ENCODE results near the gene ARFGAP2. TPM values are rescaled to one million over a fixed set of nuclear protein-coding genes. Genes with fewer than 3 reads are reported as not detected.

ARFGAP2 gene
- total RNA-seq, 1 donor from 2014 or later = 95.0 TPM

DNA sequence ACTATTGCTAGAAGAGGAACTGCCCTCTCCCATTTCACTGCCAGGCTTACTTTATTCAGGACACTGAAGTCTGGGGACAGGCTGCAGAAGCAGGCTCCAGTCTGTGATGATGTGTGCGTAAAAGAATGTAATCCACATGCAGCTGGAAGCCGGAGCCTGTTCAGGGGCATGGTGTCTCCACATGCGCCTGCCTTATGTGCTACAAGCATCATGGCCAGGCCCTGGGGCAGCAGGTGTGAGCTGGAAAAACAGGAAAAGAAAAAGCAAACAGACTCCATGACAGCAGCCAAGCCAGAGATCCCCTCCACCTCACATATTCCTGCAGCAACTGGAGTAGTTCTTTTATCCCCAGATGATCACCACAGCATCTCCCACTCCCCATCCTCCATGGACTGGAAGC is 33.4 kb downstream of the ARFGAP2 start:
- Mint-ChIP-seq H3K27me3 (ENCODE audit: insufficient read depth, low read depth) (peaks cover 4% of the 10 kb centered on the region), H3K27ac (no peak overlapping the region)

DNA sequence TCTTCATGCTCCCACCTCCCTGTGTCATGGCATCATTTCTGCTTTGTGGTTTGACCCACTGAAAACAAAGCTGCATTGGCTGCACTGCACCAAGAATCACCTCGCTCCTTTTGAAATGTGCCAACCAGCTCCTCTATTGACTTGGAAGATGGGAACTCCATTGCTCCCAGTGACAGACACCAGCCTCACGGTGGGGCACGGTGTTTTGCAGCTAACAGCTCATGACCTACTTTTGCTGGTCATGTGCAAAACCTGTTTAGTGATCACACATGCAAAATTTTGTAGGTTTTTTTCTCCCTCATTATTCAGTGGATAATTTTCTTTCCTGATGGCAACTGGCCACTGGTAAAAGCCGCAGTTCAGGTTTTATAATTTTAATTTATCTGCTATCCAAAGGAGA is 36.8 kb downstream of the ARFGAP2 start:
- DNase-seq (ENCODE audit: low spot score) = no peak
- no peaks in the 10 kb centered on the region for H3K9me3 ChIP-seq (ENCODE audit: low read depth)
- no peak overlapping the region for H2AFZ ChIP-seq (replicated peaks)
- H3K9ac ChIP-seq = no peak overlapping the region
- Mint-ChIP-seq H3K4me1 (peaks cover 20% of the 10 kb centered on the region), H3K36me3 (peaks cover 20% of the 10 kb centered on the region), H3K27me3 (ENCODE audit: insufficient read depth, low read depth) (peaks cover 5% of the 10 kb centered on the region), H3K4me3 (no peak overlapping the region), H3K9me3 (no peaks in the 10 kb centered on the region), H3K27ac (no peak overlapping the region)
- no peaks in the 10 kb centered on the region for H3K27me3 ChIP-seq
- no peaks in the 10 kb centered on the region for H3K36me3 ChIP-seq
- H4K20me1 ChIP-seq (ENCODE audit: low read depth) = no peaks in the 10 kb centered on the region
- no peak overlapping the region for H3K4me2 ChIP-seq
- no peaks in the 10 kb centered on the region for H3K4me1 ChIP-seq
- H3K27ac ChIP-seq = no peak overlapping the region
- no peaks in the 10 kb centered on the region for H3F3A ChIP-seq (ENCODE audit: low read depth)
- H3K4me3 ChIP-seq = no peak overlapping the region
- no peak for TF ChIP-seq EZH2 (IDR thresholded peaks at IDR 0.05)
- no peak for TF ChIP-seq EZH2phosphoT487 (IDR thresholded peaks at IDR 0.05)
- TF ChIP-seq, protein P1, sequence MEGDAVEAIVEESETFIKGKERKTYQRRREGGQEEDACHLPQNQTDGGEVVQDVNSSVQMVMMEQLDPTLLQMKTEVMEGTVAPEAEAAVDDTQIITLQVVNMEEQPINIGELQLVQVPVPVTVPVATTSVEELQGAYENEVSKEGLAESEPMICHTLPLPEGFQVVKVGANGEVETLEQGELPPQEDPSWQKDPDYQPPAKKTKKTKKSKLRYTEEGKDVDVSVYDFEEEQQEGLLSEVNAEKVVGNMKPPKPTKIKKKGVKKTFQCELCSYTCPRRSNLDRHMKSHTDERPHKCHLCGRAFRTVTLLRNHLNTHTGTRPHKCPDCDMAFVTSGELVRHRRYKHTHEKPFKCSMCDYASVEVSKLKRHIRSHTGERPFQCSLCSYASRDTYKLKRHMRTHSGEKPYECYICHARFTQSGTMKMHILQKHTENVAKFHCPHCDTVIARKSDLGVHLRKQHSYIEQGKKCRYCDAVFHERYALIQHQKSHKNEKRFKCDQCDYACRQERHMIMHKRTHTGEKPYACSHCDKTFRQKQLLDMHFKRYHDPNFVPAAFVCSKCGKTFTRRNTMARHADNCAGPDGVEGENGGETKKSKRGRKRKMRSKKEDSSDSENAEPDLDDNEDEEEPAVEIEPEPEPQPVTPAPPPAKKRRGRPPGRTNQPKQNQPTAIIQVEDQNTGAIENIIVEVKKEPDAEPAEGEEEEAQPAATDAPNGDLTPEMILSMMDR (IDR thresholded peaks at IDR 0.05) = no peak
- no peaks in the 10 kb centered on the region for H3K79me2 ChIP-seq (ENCODE audit: low read depth)

More for the DNA sequence above, 33.4 kb downstream of the ARFGAP2 start:
- H3K4me1 Mint-ChIP-seq = peaks cover 16% of the 10 kb centered on the region
- Histone ChIP-seq H3K4me2 (no peak overlapping the region), H3K27ac (no peak overlapping the region), H3K9ac (no peak overlapping the region), H3K27me3 (no peaks in the 10 kb centered on the region), H3K36me3 (no peaks in the 10 kb centered on the region), H3F3A (ENCODE audit: low read depth) (no peaks in the 10 kb centered on the region), H4K20me1 (ENCODE audit: low read depth) (no peaks in the 10 kb centered on the region), H3K9me3 (ENCODE audit: low read depth) (no peaks in the 10 kb centered on the region), H2AFZ (replicated peaks) (no peak overlapping the region), H3K4me1 (no peaks in the 10 kb centered on the region), H3K4me3 (no peak overlapping the region), H3K79me2 (ENCODE audit: low read depth) (no peaks in the 10 kb centered on the region)
- H3K4me3 Mint-ChIP-seq = no peak overlapping the region
- H3K36me3 Mint-ChIP-seq = peaks cover 9% of the 10 kb centered on the region
- H3K9me3 Mint-ChIP-seq = no peaks in the 10 kb centered on the region
- TF ChIP-seq, protein P1 (IDR thresholded peaks at IDR 0.05) = no peak
- DNase-seq (ENCODE audit: low spot score) = no peak

DNA sequence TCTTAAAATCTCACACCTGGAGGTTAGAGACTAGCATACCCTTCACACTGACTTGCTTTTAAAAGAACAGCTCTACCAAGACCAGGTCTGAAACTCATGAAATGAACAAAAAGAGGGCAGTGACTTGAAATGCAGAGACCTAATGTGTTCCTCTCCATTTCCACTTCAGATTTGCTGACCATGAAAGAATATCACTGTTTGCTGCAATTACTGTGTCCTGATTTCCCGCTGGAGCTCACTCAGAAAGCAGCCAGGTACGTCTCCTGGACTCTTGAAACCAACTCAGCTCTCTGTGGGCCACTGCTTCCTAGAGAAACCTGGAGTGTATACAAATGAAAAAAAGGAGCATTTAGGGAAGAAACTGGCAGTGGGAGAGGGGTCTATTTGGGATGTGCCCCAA is 39.2 kb downstream of the ARFGAP2 start:
- no peaks in the 10 kb centered on the region for H3K79me2 ChIP-seq (ENCODE audit: low read depth)
- H2AFZ ChIP-seq (replicated peaks) = no peak overlapping the region
- H3K27me3 Mint-ChIP-seq (ENCODE audit: insufficient read depth, low read depth) = peaks cover 3% of the 10 kb centered on the region
- no peak overlapping the region for H3K4me3 Mint-ChIP-seq
- H3K4me3 ChIP-seq = no peak overlapping the region
- H3K27me3 ChIP-seq = no peaks in the 10 kb centered on the region
- no peaks in the 10 kb centered on the region for H3F3A ChIP-seq (ENCODE audit: low read depth)
- no peak overlapping the region for H3K27ac ChIP-seq
- H3K9me3 Mint-ChIP-seq = no peaks in the 10 kb centered on the region
- DNase-seq (ENCODE audit: low spot score) = no peak
- no peak overlapping the region for H3K4me2 ChIP-seq
- TF ChIP-seq EZH2 (IDR thresholded peaks at IDR 0.05) = no peak
- TF ChIP-seq EZH2phosphoT487 (IDR thresholded peaks at IDR 0.05) = no peak
- TF ChIP-seq, protein P1 (IDR thresholded peaks at IDR 0.05) = no peak
- no peaks in the 10 kb centered on the region for H3K9me3 ChIP-seq (ENCODE audit: low read depth)
- H3K27ac Mint-ChIP-seq = no peak overlapping the region
- no peak overlapping the region for H3K9ac ChIP-seq
- no peaks in the 10 kb centered on the region for H4K20me1 ChIP-seq (ENCODE audit: low read depth)
- peaks cover 10% of the 10 kb centered on the region for H3K4me1 Mint-ChIP-seq
- H3K36me3 ChIP-seq = no peaks in the 10 kb centered on the region
- H3K36me3 Mint-ChIP-seq = peaks cover 17% of the 10 kb centered on the region
- no peaks in the 10 kb centered on the region for H3K4me1 ChIP-seq

Data from neural progenitor cell (in vitro differentiated cells).